Endothelial cell (in vitro differentiated cells): ENCODE data around the gene AGPAT3. TPM values are rescaled to one million over a fixed set of nuclear protein-coding genes. Genes with fewer than 3 reads are reported as not detected.

Experiments
- DNase-seq: peaks from one replicate; pipeline ENCODE4 v3.0.0; 2021; ENCODE audit warnings: low spot score
- H3K27ac Mint-ChIP-seq: one replicate; pipeline ENCODE4 v1.8.0; 2021; ENCODE audit warnings: mixed read lengths, inconsistent platforms; ENCODE audit not compliant: unreplicated experiment
- H3K27me3 Mint-ChIP-seq: one replicate; pipeline ENCODE4 v1.8.0; 2021; ENCODE audit warnings: mild to moderate bottlenecking, moderate library complexity, mixed read lengths, inconsistent platforms; ENCODE audit not compliant: unreplicated experiment
- H3K36me3 Mint-ChIP-seq: one replicate; pipeline ENCODE4 v1.8.0; 2021; ENCODE audit warnings: mild to moderate bottlenecking, low read depth, mixed read lengths, inconsistent platforms; ENCODE audit not compliant: unreplicated experiment
- H3K4me1 Mint-ChIP-seq: one replicate; pipeline ENCODE4 v1.8.0; 2021; ENCODE audit warnings: mild to moderate bottlenecking, mixed read lengths, inconsistent platforms; ENCODE audit not compliant: unreplicated experiment
- H3K4me3 Mint-ChIP-seq: one replicate; pipeline ENCODE4 v1.8.0; 2021; ENCODE audit warnings: mild to moderate bottlenecking, mixed read lengths, inconsistent platforms; ENCODE audit not compliant: unreplicated experiment
- H3K9me3 Mint-ChIP-seq: one replicate; pipeline ENCODE4 v1.8.0; 2021; ENCODE audit warnings: mixed read lengths, inconsistent platforms; ENCODE audit not compliant: unreplicated experiment
- total RNA-seq: library from RNA; stranded (reverse); fragmentation: NEBNext Ultra II Directional; extraction: Animal tissue kit (Norgen Biotek cat#: 25700); gene quantifications from one replicate; pipeline ENCODE4 v1.2.1, GENCODE V29; 2021; ENCODE audit not compliant: unreplicated experiment
- TF ChIP-seq, protein P1 (sequence below): fragments of 200-600 bp; sonication (generic); IDR thresholded peaks from one replicate; pipeline ENCODE4 v1.5.0; 2021; ENCODE audit warnings: antibody characterized with exemption; ENCODE audit not compliant: unreplicated experiment

Gene AGPAT3
- total RNA-seq, 1 donor from 2014 or later, result 22.6 TPM

DNA sequence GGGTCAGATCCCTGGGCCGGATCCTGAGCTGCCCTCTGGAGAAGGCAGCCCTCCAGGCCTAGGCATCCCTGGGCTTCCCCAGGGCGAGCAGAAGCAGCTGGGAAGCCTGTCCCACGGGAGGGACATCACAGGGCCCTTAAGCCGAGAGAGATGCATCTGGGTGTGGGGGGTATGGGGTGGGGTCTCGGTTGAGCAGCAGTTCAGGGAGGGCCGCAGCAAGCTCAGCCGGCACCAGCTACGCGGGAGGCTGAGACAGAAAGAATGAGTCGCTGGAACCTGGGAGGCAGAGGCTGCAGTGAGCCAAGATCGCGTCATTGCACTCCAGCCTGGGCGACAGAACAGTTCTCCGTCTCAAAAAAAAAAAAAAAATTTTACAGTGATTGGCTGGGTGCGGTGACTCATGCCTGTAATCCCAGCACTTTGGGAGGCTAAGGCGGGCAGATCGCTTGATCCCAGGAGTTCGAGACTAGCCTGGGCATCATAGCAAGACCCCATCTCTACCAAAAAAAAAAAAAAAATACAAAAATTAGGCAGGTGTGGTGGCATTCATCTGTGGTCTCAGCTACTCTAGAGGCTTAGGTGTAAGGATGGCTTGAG lies 37.9 kb upstream of the AGPAT3 start:
- H3K4me1 Mint-ChIP-seq, result peaks cover 4% of the 10 kb centered on the region
- TF ChIP-seq, protein P1, sequence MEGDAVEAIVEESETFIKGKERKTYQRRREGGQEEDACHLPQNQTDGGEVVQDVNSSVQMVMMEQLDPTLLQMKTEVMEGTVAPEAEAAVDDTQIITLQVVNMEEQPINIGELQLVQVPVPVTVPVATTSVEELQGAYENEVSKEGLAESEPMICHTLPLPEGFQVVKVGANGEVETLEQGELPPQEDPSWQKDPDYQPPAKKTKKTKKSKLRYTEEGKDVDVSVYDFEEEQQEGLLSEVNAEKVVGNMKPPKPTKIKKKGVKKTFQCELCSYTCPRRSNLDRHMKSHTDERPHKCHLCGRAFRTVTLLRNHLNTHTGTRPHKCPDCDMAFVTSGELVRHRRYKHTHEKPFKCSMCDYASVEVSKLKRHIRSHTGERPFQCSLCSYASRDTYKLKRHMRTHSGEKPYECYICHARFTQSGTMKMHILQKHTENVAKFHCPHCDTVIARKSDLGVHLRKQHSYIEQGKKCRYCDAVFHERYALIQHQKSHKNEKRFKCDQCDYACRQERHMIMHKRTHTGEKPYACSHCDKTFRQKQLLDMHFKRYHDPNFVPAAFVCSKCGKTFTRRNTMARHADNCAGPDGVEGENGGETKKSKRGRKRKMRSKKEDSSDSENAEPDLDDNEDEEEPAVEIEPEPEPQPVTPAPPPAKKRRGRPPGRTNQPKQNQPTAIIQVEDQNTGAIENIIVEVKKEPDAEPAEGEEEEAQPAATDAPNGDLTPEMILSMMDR, result no peak
- no peaks in the 10 kb centered on the region for H3K36me3 Mint-ChIP-seq
- no peak overlapping the region for H3K4me3 Mint-ChIP-seq
- no peaks in the 10 kb centered on the region for H3K9me3 Mint-ChIP-seq
- no peak for DNase-seq
- peaks cover 4% of the 10 kb centered on the region for H3K27me3 Mint-ChIP-seq
- H3K27ac Mint-ChIP-seq, result no peak overlapping the region

DNA sequence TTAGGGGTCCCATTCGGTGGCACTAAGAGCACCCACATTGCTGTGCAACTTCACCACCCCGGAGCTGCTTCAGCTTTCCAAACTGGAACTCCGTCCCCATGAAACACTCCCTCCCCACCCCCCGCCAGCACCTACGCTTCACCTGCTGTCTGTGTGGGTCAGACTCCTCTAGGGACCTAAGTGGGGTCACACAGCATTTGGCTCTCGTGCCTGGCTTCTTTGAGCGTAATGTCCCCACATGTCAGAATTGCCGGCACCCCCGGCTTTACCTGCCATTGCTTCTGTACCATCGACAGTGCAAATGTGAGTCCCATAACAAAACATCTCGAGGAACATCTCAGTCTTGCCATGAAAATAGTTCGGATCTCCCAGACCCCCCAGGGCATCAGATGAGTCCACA lies 35.9 kb upstream of the AGPAT3 start:
- Mint-ChIP-seq H3K4me1 (peaks cover 8% of the 10 kb centered on the region), H3K9me3 (no peaks in the 10 kb centered on the region), H3K36me3 (peaks cover 4% of the 10 kb centered on the region), H3K27ac (no peak overlapping the region), H3K27me3 (peaks cover 12% of the 10 kb centered on the region), H3K4me3 (no peak overlapping the region)
- TF ChIP-seq, protein P1, result no peak
- DNase-seq, result no peak

DNA sequence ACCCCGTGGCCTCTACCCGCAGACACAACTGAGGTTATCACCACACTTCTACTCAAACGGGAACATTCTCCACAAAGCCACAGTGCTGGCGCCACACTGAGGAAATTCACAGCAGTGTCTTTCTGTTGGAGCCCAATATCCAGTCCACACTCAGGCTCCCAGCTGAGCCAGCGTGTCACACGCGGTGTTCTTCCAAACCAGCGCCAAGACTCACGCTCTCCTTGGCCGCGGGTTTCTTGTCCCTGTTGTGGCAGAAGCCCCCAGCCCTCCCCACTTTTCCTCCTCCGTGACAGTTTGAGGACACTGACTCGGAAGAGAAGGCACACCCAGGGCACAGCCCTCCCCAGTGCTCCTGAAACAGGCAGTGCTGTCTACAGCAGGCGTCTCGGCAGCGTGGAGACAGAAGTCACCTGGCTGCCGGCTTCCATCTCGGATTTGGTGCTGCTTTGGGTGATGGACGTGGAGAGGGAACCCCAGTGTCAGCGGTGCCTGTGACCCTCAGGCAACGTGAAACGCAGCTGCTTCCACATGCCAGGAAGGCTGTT lies 35.4 kb upstream of the AGPAT3 start:
- Mint-ChIP-seq H3K27ac (no peak overlapping the region), H3K9me3 (no peaks in the 10 kb centered on the region), H3K4me1 (peaks cover 10% of the 10 kb centered on the region), H3K4me3 (no peak overlapping the region), H3K36me3 (peaks cover 4% of the 10 kb centered on the region), H3K27me3 (peaks cover 12% of the 10 kb centered on the region)
- TF ChIP-seq, protein P1, result no peak
- DNase-seq, result no peak

DNA sequence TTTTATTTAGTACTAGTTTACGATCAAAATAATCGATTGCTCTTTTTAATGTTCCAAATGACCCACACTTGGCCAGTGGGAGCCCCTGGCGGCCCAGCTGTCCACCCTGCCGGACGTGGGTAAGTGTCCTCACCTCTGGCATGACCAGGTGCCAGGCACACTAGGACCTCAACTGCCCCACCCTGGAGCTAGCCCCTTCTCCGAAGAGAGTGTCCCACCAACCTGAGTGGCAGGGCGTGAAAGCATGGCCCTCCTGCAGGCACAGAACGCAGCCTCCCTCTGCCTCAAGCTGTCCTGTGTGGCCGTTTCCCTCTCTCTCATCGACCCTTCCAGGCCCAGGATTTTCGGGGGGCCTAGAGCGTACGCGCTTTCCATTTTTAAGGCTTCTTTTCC lies 32.9 kb upstream of the AGPAT3 start:
- Mint-ChIP-seq H3K4me1 (peaks cover 18% of the 10 kb centered on the region), H3K4me3 (no peak overlapping the region), H3K27ac (no peak overlapping the region), H3K36me3 (peaks cover 4% of the 10 kb centered on the region), H3K27me3 (peaks cover 12% of the 10 kb centered on the region), H3K9me3 (no peaks in the 10 kb centered on the region)
- TF ChIP-seq, protein P1, result no peak
- DNase-seq, result no peak

DNA sequence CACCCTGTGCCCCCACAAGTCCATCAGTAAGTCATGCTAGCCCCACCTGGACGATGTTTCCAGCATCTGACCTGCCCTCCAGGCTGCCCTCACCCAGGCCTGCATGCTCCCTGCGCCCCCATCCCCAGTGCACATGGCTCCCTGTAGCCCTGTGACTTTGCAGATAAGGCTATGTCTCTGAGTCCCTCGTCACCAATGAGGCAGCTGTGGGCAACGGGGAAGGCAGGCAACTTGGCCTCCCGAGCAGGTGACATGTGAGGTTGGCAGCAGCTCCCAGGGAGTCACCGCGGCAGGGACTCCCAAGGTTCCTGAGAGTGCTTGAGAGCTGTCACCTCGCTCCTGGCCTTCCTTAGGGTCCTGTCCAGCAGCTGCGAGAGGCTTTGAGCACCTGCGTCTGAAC lies 32.4 kb upstream of the AGPAT3 start:
- Mint-ChIP-seq H3K27me3 (peaks cover 12% of the 10 kb centered on the region), H3K4me1 (peaks cover 18% of the 10 kb centered on the region), H3K27ac (no peak overlapping the region), H3K9me3 (no peaks in the 10 kb centered on the region), H3K36me3 (peaks cover 4% of the 10 kb centered on the region), H3K4me3 (no peak overlapping the region)
- no peak for DNase-seq
- TF ChIP-seq, protein P1, result no peak
